Prostate gland (tissue), 2 donors: Measurements from ENCODE around the gene C19orf12. TPM values are rescaled to one million over a fixed set of nuclear protein-coding genes. Genes with fewer than 3 reads are reported as not detected.
A peak's percentile ranks its signal among the peaks of the same experiment; 100 is the strongest.

Source experiments
- DNase-seq: peaks from one replicate; pipeline ENCODE4 v3.0.0-alpha.2; 2019; ENCODE audit warnings: low spot score
- H3K27ac ChIP-seq, 2 donors: fragments of 200-600 bp; sonication (generic); 2 replicates each; pipeline ENCODE4 v1.5.1; 2017 to 2019
- H3K27me3 ChIP-seq: fragments of 200-600 bp; sonication (generic); replicated peaks from 2 replicates; pipeline ENCODE4 v1.5.1; 2019; ENCODE audit not compliant: insufficient read depth
- H3K36me3 ChIP-seq, 2 donors: fragments of 200-600 bp; sonication (generic); 1 replicate in 1 of 2; 2 replicates in 1 of 2; pipeline versions ENCODE4 v1.5.1 to v1.8.1; 2017 to 2019
- H3K4me1 ChIP-seq: fragments of 200-600 bp; sonication (generic); replicated peaks from 2 replicates; pipeline ENCODE4 v1.5.1; 2019
- H3K4me3 ChIP-seq, 2 donors: fragments of 200-600 bp; sonication (generic); 2 replicates each; pipeline ENCODE4 v1.5.1; 2017 to 2019
- H3K9me3 ChIP-seq: fragments of 200-600 bp; sonication (generic); 2 replicates; pipeline ENCODE4 v1.5.1; 2017
- CTCF ChIP-seq, 4 experiments: fragments of 200-600 bp in 2 of 4; fragments of 450-650 bp in 2 of 4; sonication (generic) in 2 of 4; IDR thresholded peaks; 1 replicate in 3 of 4; 2 replicates in 1 of 4; pipeline ENCODE4 v1.5.1; 2016 to 2019; ENCODE audit warnings: antibody characterized with exemption in 4 of 4, mild to moderate bottlenecking in 2 of 4, moderate library complexity in 2 of 4
- POLR2A ChIP-seq: fragments of 450-650 bp; IDR thresholded peaks from one replicate; pipeline ENCODE4 v1.6.1; 2016; ENCODE audit warnings: antibody characterized with exemption, mild to moderate bottlenecking
- POLR2AphosphoS5 ChIP-seq: sonication (generic); formaldehyde crosslinking; IDR thresholded peaks from one replicate; pipeline ENCODE4 v1.6.1; 2017; ENCODE audit warnings: antibody characterized with exemption
- WGBS: methylation state at CpG from one replicate; pipeline ENCODE4 v1.1.5; 2018; 5-methylcytosine and 5-hydroxymethylcytosine counted together
- intact Hi-C: fragments of 100-400 bp; cut with DNase I; formaldehyde crosslinking; loops from one replicate; pipeline ENCODE4 v1.14.2; 2022
- total RNA-seq, 2 donors: library from RNA; depleted of rRNA; stranded (reverse); fragments of >200 nt; gene quantifications; one replicate each; pipeline ENCODE4 v1.1.0, GENCODE V29; 2016

Gene C19orf12
- 10 to 100 TPM; 27.9 to 42.4 TPM for total RNA-seq

DNA sequence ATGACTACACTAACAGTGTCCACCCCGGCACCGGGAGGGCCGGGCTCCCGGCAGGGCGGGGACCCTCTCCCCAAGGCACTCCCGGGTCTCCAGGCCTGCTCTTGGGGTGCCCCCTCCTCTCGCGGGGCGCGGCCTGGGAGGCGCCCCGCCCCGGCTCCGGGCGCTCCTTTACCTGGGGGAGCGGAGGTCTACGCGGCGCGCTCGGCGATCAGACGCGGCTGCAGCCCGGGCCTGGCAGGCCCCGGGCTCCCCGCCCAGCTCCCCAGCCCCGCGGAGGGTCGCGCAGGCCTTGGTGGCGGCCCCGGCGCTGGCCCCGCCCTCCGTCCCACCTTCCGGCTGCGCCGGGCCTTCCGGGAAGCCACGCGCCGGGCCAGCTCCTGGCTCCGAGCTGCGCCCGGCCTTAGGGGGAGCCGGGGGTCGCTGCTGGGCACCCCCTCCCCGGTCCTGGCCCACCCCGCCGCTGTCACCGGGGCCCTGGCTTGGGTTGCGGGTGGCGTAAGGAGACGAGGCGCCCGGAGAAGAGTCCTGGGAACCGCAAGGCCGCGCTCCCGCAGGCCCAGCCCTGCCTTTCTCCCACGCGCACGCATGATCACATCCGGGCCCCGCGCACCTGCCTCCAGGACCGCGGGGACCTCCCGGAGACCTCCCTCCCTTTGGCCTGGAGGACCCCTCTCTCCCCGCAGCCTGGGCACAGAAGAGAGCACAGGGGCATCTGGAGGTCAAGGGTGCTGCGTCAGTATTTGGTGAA, at the start of gene C19orf12:
Gene C19orf12 (minus strand): TSS at position 309 of the 748 bp plus-strand sequence. CDS start 6,848 bp downstream, outside the sequence.
- intact Hi-C loops, result loop anchor here (2.0 to 10.0 kb wide), 2 partner anchors 20 to 50 kb away; partner anchors contain the start of gene PLEKHF1
- no peak for TF ChIP-seq CTCF (IDR thresholded peaks at IDR 0.05)
- peak; percentile 18 for TF ChIP-seq POLR2AphosphoS5
- TF ChIP-seq POLR2A, result peak; percentile 68

GRCh38 chr19:29764361-29764760, 49.3 kb upstream of the C19orf12 start:
- Histone ChIP-seq H3K27me3 (peaks cover 2% of the 10 kb centered on the region), H3K4me3 (no peak overlapping the region), H3K36me3 (no peaks in the 10 kb centered on the region), H3K9me3 (no peaks in the 10 kb centered on the region), H3K27ac (no peak overlapping the region), H3K4me1 (no peaks in the 10 kb centered on the region)
- intact Hi-C loops, result no loop called here
- DNase-seq, result no peak
- TF ChIP-seq POLR2A (no peak), POLR2AphosphoS5 (no peak), CTCF (IDR thresholded peaks at IDR 0.05) (no peak)
- WGBS, result 90% methylated on average over 8 of the region's 8 CpGs

More for the DNA sequence above, at the start of gene C19orf12:
- H3K27ac ChIP-seq, result peak within 1 kb of the TSS; percentile 87 to 89
- peak within 1 kb of the TSS; percentile 93 to 98 for H3K4me3 ChIP-seq
- H3K4me1 ChIP-seq, result peaks cover 5% of the 10 kb centered on the region
- DNase-seq, result peak; percentile 22
- no peaks in the 10 kb centered on the region for H3K27me3 ChIP-seq
- H3K36me3 ChIP-seq, result no peaks in the 10 kb centered on the region
- H3K9me3 ChIP-seq, result no peaks in the 10 kb centered on the region
- WGBS, result 0% methylated on average over 23 of the region's 72 CpGs

DNA sequence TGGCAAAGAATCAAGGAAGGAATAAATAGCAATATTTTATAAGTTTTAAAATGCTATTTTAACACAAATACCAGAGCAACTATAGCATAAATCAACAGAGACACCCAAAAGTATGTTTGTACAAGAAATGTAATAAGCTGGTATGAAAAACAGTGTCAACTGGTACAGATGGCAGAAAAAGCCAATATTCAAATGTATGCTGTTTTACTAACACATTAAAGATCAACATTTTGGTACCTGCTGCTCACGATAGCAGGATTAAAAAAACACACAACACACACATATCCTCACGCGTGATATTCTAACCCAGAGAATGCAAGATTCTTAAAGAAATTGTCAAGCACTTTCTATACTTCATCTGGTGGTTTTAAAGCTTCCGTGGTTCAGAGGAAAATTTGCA, 48.1 kb upstream of the C19orf12 start:
- no peaks in the 10 kb centered on the region for H3K9me3 ChIP-seq
- WGBS, result 79% methylated on average over 4 of the region's 4 CpGs
- peaks cover 2% of the 10 kb centered on the region for H3K27me3 ChIP-seq
- H3K4me1 ChIP-seq, result no peaks in the 10 kb centered on the region
- no peak for TF ChIP-seq POLR2AphosphoS5
- TF ChIP-seq POLR2A, result no peak
- TF ChIP-seq CTCF (IDR thresholded peaks at IDR 0.05), result no peak
- intact Hi-C loops, result no loop called here
- no peak overlapping the region for H3K27ac ChIP-seq
- no peaks in the 10 kb centered on the region for H3K36me3 ChIP-seq
- no peak for DNase-seq
- no peak overlapping the region for H3K4me3 ChIP-seq

GRCh38 chr19:29761575-29762232, 46.6 kb upstream of the C19orf12 start:
- intact Hi-C loops, result no loop called here
- Histone ChIP-seq H3K4me1 (no peaks in the 10 kb centered on the region), H3K4me3 (no peak overlapping the region), H3K27ac (no peak overlapping the region), H3K27me3 (peaks cover 2% of the 10 kb centered on the region), H3K9me3 (no peaks in the 10 kb centered on the region), H3K36me3 (no peaks in the 10 kb centered on the region)
- 46% methylated on average over 14 of the region's 14 CpGs for WGBS
- TF ChIP-seq POLR2A (no peak), POLR2AphosphoS5 (no peak), CTCF (IDR thresholded peaks at IDR 0.05) (no peak)
- DNase-seq, result no peak
